Hematopoietic multipotent progenitor cell treated with erythropoietin and hydrocortisone succinate and interleukin-3 and kit ligand, for 4 days (in vitro differentiated cells): ENCODE data around the gene ASS1.
A peak's percentile ranks its signal among the peaks of the same experiment; 100 is the strongest.

Source experiments
- DNase-seq: peaks from one replicate; pipeline ENCODE4 v3.0.0-alpha.2; 2015

Gene ASS1

GRCh38 chr9:130500340-130501180 lies 55.8 kb downstream of the ASS1 start:
- no peak for DNase-seq

GRCh38 chr9:130501639-130502038 lies 56.9 kb downstream of the ASS1 start:
- no peak for DNase-seq

DNA sequence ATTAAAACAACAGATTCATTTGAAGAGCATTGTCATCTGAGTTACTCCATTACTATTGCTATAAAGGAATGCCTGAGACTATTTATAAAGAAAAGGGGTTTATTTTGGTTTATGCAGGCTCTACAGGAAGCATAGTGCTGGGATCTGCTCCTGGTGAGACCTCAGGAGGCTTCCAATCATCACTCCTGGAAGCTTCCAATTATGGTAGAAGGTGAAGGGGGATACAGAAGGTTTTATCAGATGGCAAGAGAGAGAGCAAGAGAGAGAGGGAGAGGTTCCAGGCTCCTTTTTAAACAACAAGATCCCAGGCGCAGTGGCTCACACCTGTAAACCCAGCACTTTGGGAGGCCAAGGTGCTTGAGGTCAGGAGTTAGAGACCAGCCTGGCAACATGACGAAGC lies 63.5 kb downstream of the ASS1 start:
- DNase-seq, result no peak

- DNase-seq, result no peak
These were observed 67.4 kb downstream of the ASS1 start for GRCh38 chr9:130512199-130512598.

- no peak for DNase-seq
These were observed 68.3 kb downstream of the ASS1 start for GRCh38 chr9:130513078-130513477.

GRCh38 chr9:130518233-130518632 lies 73.5 kb downstream of the ASS1 start:
- DNase-seq, result no peak

DNA sequence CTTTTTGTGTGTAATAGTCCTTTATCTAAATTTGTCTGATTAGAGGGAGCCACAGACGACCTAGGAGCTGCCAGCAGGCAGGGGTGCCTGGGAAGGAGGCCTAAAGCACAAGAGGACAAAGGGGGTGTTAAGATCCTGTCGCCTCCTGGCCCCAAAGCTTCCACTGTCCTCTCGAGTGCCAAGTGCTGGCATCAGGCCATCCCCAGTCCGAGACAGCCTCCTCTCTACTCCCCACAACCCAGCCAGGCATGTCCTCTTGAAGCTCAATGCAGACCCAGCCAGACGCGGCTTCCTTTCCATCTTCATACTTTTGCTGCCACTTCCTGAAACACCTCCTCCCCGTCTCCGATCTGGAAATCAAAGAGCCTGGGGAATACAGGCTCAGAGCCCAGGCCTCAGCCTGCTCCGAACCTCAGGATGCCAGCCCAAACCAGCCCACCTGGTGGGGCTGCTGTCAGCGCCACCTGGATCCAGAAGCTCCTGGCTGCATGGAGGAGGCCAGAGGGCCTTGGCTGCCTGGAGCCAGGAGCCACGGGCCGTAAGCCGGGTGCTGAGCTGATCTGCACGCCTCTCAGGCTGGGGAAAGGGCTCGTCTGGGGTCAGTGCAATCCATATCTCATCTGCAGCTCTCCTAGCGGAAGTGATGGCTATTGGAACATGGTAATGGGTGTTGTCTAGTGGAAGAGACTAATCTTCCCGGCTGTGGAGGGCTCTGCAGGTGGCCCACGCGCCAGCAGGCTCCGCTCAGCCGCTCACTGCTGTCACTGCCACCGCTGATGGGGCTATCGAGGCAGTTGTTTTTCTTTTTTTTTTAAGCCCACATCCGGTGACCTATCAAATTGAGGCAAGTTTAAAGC lies 74.4 kb downstream of the ASS1 start:
- DNase-seq, result no peak

GRCh38 chr9:130519927-130520326 lies 75.2 kb downstream of the ASS1 start:
- no peak for DNase-seq

- no peak for DNase-seq
These were observed 77.0 kb downstream of the ASS1 start for GRCh38 chr9:130521715-130522114.

GRCh38 chr9:130522233-130522808 lies 77.6 kb downstream of the ASS1 start:
- peak; percentile 48 for DNase-seq

DNA sequence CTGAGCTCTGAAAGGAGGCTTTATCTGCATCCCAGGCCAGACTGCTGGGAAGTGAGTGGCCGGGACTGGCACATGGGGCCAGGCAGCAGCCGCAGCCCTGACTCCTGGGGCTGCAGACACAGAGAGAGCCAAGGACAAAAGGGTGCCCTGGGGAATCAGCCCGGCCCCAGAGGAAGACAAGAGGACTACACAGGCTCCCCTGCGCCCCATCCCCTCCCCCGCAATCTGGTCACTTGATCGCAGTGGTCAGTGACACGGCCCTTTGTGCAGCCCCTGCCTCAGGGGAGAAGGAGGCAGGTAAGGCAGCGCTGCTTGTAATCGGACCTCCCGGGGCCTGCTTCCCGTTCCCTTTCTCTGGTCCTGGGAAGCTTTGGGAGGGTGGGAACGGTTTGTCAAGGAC lies 79.2 kb downstream of the ASS1 start:
- no peak for DNase-seq

- DNase-seq, result no peak
These were observed 81.6 kb downstream of the ASS1 start for GRCh38 chr9:130526193-130526853.

DNA sequence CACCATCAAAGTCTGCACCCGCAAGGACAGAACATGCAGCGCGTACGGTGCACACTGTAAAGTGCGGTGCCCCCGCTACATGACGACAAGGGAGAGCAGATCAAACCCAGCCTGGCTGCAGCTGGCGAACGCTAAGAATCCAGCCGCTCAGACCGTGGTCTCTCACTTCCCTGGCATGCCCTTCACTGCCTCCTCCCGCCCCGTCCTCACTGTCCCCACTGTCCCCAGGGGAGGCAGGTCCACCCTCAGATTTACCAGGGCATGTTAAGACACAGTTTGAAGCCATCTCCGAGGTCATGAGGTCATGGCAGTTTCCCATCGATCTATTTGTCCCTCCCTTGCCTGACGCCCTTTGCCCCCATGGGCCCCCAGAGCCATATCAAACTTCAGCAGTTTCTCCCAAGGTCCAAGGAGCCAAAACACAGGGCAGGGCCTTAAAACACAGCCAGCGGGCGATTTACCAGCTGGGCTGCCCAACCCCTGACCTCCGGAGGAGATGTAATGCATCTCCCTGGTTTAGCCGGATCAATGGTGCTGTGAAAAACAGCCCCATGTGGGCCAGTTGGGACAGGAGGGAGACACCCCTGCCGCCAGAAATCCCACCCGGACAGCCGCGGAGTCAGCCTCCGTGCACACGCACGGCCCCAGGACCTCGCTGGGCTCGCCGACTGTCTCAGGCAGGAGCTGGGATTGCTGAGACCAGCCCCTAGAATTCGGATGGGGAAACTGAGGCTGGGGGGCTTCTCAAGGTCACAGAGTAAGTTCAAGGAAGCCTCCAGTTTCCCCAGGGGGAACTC lies 82.3 kb downstream of the ASS1 start:
- no peak for DNase-seq

- DNase-seq, result no peak
These were observed 83.0 kb downstream of the ASS1 start for GRCh38 chr9:130527651-130528310.

- DNase-seq, result no peak
These were observed 83.9 kb downstream of the ASS1 start for GRCh38 chr9:130528674-130529073.

- no peak for DNase-seq
These were observed 86.2 kb downstream of the ASS1 start for GRCh38 chr9:130530938-130531337.

DNA sequence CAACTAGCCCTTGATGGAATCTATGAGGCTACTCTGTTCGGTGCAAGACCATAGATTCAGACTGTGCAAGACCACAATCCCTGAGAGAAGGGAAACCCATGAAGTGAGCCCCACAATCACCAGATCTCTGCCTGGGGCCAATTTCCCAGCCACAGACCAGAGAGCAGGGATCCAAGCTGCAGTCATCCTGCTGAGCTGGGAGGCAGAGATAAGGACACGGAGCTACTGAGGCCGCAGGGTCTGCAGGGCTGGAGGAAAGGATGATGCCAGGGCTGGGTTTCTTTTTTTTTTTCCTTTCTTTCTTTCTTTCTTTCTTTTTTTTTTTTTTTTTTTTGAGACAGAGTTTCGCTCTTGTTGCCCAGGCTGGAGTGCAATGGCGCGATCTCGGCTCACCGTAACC lies 86.9 kb downstream of the ASS1 start:
- peak; percentile 94 for DNase-seq

DNA sequence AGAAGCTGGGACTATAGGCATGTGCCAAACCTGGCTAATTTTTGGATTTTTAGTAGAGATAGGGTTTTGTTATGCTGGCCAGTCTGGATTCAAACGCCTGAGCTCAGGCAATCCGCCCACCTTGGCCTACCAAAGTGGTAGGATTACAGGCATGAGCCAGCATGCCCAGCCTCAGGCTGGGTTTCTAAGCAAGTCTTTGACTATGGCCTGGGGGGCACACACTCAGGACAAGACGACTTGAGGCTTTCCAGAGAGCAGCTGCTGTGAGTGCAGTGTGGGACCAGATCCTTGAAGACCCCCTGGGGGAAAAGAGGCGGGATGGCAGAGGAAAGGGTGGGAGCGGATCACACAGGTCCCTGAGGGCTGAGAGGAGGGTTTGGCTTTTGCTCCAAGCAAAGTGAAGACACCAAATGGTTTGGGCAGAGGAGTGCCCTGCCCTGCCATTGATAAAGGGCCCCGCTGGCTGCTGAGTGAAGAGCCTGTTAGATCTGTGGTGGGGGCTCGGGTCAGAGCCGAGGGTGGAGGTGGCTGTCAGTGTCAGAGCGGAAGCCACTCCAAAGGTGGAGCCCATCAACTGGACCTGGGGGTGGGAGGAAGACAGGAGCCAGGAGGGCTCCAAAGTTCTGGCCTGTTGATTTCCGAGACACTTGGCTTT lies 87.8 kb downstream of the ASS1 start:
- DNase-seq, result peak; percentile 58

- peak; percentile 95 for DNase-seq
These were observed 91.2 kb downstream of the ASS1 start for GRCh38 chr9:130535818-130536521.

DNA sequence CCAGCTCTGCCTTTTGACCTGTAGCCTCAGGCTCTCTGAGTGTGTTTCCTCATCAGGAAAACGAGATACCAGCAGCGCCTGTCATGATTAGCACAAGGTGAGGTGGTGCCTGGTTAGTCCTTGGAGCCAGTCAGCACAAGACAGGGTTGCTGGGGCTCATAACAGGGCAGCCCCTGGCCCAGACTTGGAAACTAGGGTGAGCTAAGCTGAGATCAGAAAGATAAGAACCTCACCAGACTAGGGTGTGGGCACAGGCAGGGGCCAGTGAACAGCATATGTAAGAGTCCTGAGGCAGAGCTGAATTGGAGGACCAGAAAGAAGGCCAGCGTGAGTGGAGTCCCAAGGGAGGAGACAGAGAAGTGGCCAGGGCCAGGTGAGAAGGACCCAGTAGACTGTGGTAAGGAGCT lies 91.9 kb downstream of the ASS1 start:
- DNase-seq, result peak; percentile 65
